SK-N-SH (cell line): ENCODE data around the gene MYL12B. TPM values are rescaled to one million over a fixed set of nuclear protein-coding genes. Genes with fewer than 3 reads are reported as not detected.
"Not testable (repeated sequence)": the region's sequence is repeated elsewhere in the genome, so short reads cannot be mapped to it uniquely, and the experiment has no call there.

Experiments
- CTCF ChIA-PET: fragments of 300-600, 350-600 bp; formaldehyde crosslinking; extraction: SDS; loops from one replicate; lab custom pipeline; 2021; lab: Yijun Ruan, JAX
- POLR2A ChIA-PET: fragments of 350-600 bp; sonication (Branson Sonifier 250); formaldehyde crosslinking; extraction: SDS; loops from one replicate; lab custom pipeline; 2020; ENCODE audit warnings: antibody characterized with exemption, inconsistent platforms; lab: Yijun Ruan, JAX
- DNase-seq: peaks from one replicate; pipeline ENCODE4 v3.0.0; 2012
- H2AFZ ChIP-seq: fragments of 200-600 bp; sonication (generic); 2 replicates; pipeline ENCODE4 v1.8.1; 2016; ENCODE audit warnings: antibody characterized with exemption, mild to moderate bottlenecking, low read depth
- H3F3A ChIP-seq: fragments of 200-600 bp; sonication (generic); replicated peaks from 2 replicates; pipeline ENCODE3; 2016; ENCODE audit warnings: antibody characterized with exemption, mild to moderate bottlenecking; ENCODE audit not compliant: insufficient read depth
- H3K27ac ChIP-seq, 2 experiments: fragments of 200-500 bp in 1 of 2; fragments of 200-600 bp in 1 of 2; sonication (Bioruptor generic) in 1 of 2; sonication (generic), shearing (Covaris generic) in 1 of 2; 2 replicates each; pipeline versions ENCODE4 v1.5.1 to v1.6.1; 2014 to 2016; ENCODE audit warnings: low read depth in 2 of 2, inconsistent platforms in 1 of 2, low read length in 1 of 2, mild to moderate bottlenecking in 1 of 2, mixed read lengths in 1 of 2
- H3K27me3 ChIP-seq: fragments of 200-600 bp; sonication (generic), shearing (Covaris generic); 2 replicates; pipeline ENCODE4 v1.6.1; 2016; ENCODE audit warnings: mixed run types; ENCODE audit not compliant: insufficient read depth
- H3K36me3 ChIP-seq, 2 experiments: fragments of 200-500 bp in 1 of 2; fragments of 200-600 bp in 1 of 2; sonication (Bioruptor generic) in 1 of 2; sonication (generic) in 1 of 2; replicated peaks in 1 of 2; 2 replicates each; pipeline versions ENCODE3 to v1.5.1; 2014 to 2016; ENCODE audit warnings: low read length in 1 of 2, mild to moderate bottlenecking in 1 of 2; ENCODE audit not compliant: insufficient read depth in 2 of 2, control insufficient read depth in 1 of 2
- H3K4me1 ChIP-seq, 2 experiments: fragments of 200-500 bp in 1 of 2; fragments of 200-600 bp in 1 of 2; sonication (Bioruptor generic) in 1 of 2; sonication (generic), shearing (Covaris generic) in 1 of 2; 2 replicates each; pipeline versions ENCODE4 v1.5.1 to v1.6.1; 2014 to 2016; ENCODE audit warnings: low read depth in 1 of 2, low read length in 1 of 2, mixed run types in 1 of 2; ENCODE audit not compliant: insufficient read depth in 2 of 2, control insufficient read depth in 1 of 2
- H3K4me2 ChIP-seq: fragments of 200-600 bp; sonication (generic), shearing (Covaris generic); 2 replicates; pipeline ENCODE4 v1.6.1; 2017; ENCODE audit warnings: mixed run types
- H3K4me3 ChIP-seq, 2 experiments: fragments of 200-500 bp in 1 of 2; fragments of 200-600 bp in 1 of 2; sonication (Bioruptor generic) in 1 of 2; sonication (generic), shearing (Covaris generic) in 1 of 2; 2 replicates each; pipeline versions ENCODE4 v1.5.1 to v1.8.1; 2014 to 2016; ENCODE audit warnings: low read depth in 2 of 2, inconsistent platforms in 1 of 2, low read length in 1 of 2, mild to moderate bottlenecking in 1 of 2, mixed read lengths in 1 of 2, moderate library complexity in 1 of 2
- H3K79me2 ChIP-seq: fragments of 200-600 bp; sonication (generic); 2 replicates; pipeline ENCODE4 v1.8.1; 2017; ENCODE audit warnings: mild to moderate bottlenecking; ENCODE audit not compliant: insufficient read depth
- H3K9ac ChIP-seq: fragments of 200-600 bp; sonication (generic); 2 replicates; pipeline ENCODE4 v1.6.1; 2017; ENCODE audit warnings: mixed run types
- H3K9me2 ChIP-seq: fragments of 200-600 bp; sonication (generic); 2 replicates; pipeline ENCODE4 v1.6.1; 2017; ENCODE audit warnings: mixed run types
- H3K9me3 ChIP-seq: fragments of 200-600 bp; sonication (generic); 2 replicates; pipeline ENCODE4 v1.6.1; 2017; ENCODE audit warnings: mixed run types, mild to moderate bottlenecking, moderate library complexity
- H4K20me1 ChIP-seq: fragments of 200-600 bp; sonication (generic); 2 replicates; pipeline ENCODE4 v1.6.1; 2017; ENCODE audit warnings: mild to moderate bottlenecking, mixed run types; ENCODE audit not compliant: insufficient read depth
- MXI1 ChIP-seq: IDR thresholded peaks from 2 replicates; pipeline ENCODE4 v1.6.1; 2012; ENCODE audit warnings: mild to moderate bottlenecking, low read depth, low read length, improper control_type of control experiment
- SMC3 ChIP-seq: IDR thresholded peaks from 2 replicates; pipeline ENCODE4 v1.6.1; 2012; ENCODE audit warnings: low read depth, low read length, improper control_type of control experiment
- TAF1 ChIP-seq: IDR thresholded peaks from 2 replicates; pipeline ENCODE4 v1.6.1; 2012; ENCODE audit warnings: low read depth, mild to moderate bottlenecking, low read length, moderate library complexity, borderline replicate concordance
- WGBS: methylation state at CpG from one replicate; pipeline ENCODE4 v1.1.6; 2017; ENCODE audit warnings: low lambda C conversion rate; 5-methylcytosine and 5-hydroxymethylcytosine counted together
- polyA plus RNA-seq, 3 experiments: library from polyadenylated mRNA; depleted of rRNA; stranded (reverse); fragments of >200 nt; gene quantifications; 2 replicates each; pipeline ENCODE4 v1.2.3, GENCODE V29; 2012
- TF ChIP-seq, protein P1 (sequence below): IDR thresholded peaks from 2 replicates; pipeline ENCODE4; 2012

MYL12B gene
- polyA plus RNA-seq, 1 of the 3 experiments (the other 2 are of a cell fraction), result 555 TPM

DNA sequence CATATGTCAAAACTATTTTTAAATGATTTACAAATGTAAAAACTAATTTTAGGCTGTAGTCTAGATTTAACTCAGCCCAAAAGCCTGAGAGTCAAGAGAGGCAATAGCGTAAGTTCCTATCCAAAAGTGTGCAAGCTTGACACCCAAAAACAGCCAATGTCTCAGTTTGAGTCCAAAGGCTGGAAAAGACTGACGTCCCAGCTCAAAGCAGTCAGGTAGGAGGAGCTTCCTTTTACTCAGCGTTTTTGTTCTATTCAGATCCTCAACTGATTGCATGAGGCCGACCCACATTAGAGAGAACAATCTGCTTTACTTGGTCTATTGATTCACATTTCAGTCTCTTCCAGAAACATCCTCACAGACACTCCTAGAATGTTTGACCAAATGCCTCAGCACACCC is 51.8 kb downstream of the MYL12B start:
- H3K9ac ChIP-seq, result no peak overlapping the region
- DNase-seq, result no peak
- H3F3A ChIP-seq, result no peaks in the 10 kb centered on the region
- no peaks in the 10 kb centered on the region for H3K36me3 ChIP-seq
- WGBS, result 72% methylated on average over 4 of the region's 4 CpGs
- no peak overlapping the region for H3K4me2 ChIP-seq
- H3K9me3 ChIP-seq, result no peaks in the 10 kb centered on the region; the same call in 1 of the 2 replicates
- H3K27ac ChIP-seq, result no peak overlapping the region
- no peaks in the 10 kb centered on the region for H3K27me3 ChIP-seq
- ChIA-PET CTCF (interaction anchor here (0.6 to 1.0 kb wide), 2 partner anchors 280 to 360 kb away, joined by 3 read pairs; no protein-coding TSS in a partner anchor), POLR2A (no interaction called here)
- no peaks in the 10 kb centered on the region for H3K4me1 ChIP-seq
- no peak for TF ChIP-seq TAF1
- TF ChIP-seq SMC3, result no peak
- H3K4me3 ChIP-seq, result no peak overlapping the region
- H3K9me2 ChIP-seq, result no peaks in the 10 kb centered on the region
- no peaks in the 10 kb centered on the region for H3K79me2 ChIP-seq
- H2AFZ ChIP-seq, result no peak overlapping the region
- no peaks in the 10 kb centered on the region for H4K20me1 ChIP-seq

DNA sequence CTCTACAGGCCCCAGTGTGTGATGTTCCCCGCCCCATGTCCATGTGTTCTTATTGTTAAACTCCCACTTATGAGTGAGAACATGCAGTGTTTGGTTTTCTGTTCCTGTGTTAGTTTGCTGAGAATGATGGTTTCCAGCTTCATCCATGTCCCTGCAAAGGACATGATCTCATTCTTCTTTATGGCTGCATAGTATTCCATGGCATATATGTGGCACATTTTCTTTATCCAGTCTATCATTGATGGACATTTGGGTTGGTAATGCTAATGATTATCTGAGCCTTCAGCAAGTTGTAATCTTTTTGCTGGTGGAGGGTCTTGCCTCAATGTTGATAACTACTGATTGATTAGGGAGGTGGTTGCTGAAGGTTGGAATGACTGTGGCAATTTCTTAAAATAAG is 53.4 kb downstream of the MYL12B start:
- DNase-seq, H4K20me1 ChIP-seq, H3K79me2 ChIP-seq, H3K4me2 ChIP-seq, POLR2A ChIA-PET, H2AFZ ChIP-seq, H3K9me2 ChIP-seq, H3K36me3 ChIP-seq, H3K27ac ChIP-seq, H3K27me3 ChIP-seq, H3K9ac ChIP-seq, H3K9me3 ChIP-seq, H3F3A ChIP-seq, H3K4me3 ChIP-seq: not testable (repeated sequence)
- peaks cover 7 to 12% of the 10 kb centered on the region in 2 experiments; a peak in 3 of 4 replicates for H3K4me1 ChIP-seq
- CTCF ChIA-PET, result interaction anchor here (0.6 kb wide), 1 partner anchor 37 kb away, joined by 3 read pairs; no protein-coding TSS in a partner anchor
- WGBS, result 86% methylated on average over 1 of the region's 1 CpG

DNA sequence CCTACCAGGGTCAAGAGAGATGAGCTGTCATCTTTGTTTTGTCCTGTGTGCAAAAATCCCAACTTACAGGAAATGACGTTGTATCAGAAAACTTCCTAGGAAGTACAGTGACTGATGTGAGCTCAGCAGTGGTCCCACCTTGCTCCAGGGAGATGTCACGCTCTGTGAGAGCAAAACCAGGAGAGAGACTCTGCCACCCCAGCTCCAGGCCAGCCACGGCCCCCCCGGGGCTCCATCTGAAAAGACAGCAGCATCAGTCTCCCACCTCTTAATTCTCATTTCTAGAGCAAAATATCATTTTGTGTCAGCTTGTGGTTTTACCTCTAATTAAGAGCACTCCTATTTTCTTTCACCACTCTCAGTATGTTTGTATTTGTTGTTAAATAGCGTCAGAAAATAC is 57.5 kb downstream of the MYL12B start:
- H3K36me3 ChIP-seq, result no peaks in the 10 kb centered on the region
- H3K4me2 ChIP-seq, result no peak overlapping the region
- H2AFZ ChIP-seq, result peak overlapping the region; percentile 57
- 85% methylated on average over 5 of the region's 5 CpGs for WGBS
- H3K9ac ChIP-seq, result no peak overlapping the region
- CTCF ChIA-PET, result interaction anchor here (0.9 to 5.1 kb wide), 6 partner anchors 9 to 347 kb away, joined by 3 to 28 read pairs (median 4); no protein-coding TSS in a partner anchor
- H3K4me3 ChIP-seq, result no peak overlapping the region
- POLR2A ChIA-PET, result no interaction called here
- TF ChIP-seq, protein P1, sequence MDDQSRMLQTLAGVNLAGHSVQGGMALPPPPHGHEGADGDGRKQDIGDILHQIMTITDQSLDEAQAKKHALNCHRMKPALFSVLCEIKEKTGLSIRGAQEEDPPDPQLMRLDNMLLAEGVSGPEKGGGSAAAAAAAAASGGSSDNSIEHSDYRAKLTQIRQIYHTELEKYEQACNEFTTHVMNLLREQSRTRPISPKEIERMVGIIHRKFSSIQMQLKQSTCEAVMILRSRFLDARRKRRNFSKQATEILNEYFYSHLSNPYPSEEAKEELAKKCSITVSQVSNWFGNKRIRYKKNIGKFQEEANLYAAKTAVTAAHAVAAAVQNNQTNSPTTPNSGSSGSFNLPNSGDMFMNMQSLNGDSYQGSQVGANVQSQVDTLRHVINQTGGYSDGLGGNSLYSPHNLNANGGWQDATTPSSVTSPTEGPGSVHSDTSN, result 0 out of 2 replicates have a peak, but pooled peaks have one; percentile 5
- no peak for TF ChIP-seq MXI1
- TF ChIP-seq, all 33 proteins: peak for 1
- peaks cover 15 to 37% of the 10 kb centered on the region in 2 experiments; a peak in 3 of 4 replicates for H3K4me1 ChIP-seq
- H3K27me3 ChIP-seq, result no peaks in the 10 kb centered on the region
- H4K20me1 ChIP-seq, result no peaks in the 10 kb centered on the region
- no peaks in the 10 kb centered on the region for H3K79me2 ChIP-seq
- no peaks in the 10 kb centered on the region for H3K9me2 ChIP-seq
- no peak overlapping the region for H3K27ac ChIP-seq
- no peak for DNase-seq
- H3K9me3 ChIP-seq, result no peaks in the 10 kb centered on the region
- peaks cover 19% of the 10 kb centered on the region for H3F3A ChIP-seq
